Lower leg skin (tissue), 4 donors: ENCODE data around the gene STK11IP. TPM values are rescaled to one million over a fixed set of nuclear protein-coding genes. Genes with fewer than 3 reads are reported as not detected.

Experiments
- DNase-seq, 2 donors: peaks; one replicate each; pipeline ENCODE4 v3.0.0-alpha.2; 2019; ENCODE audit warnings: low spot score in 2 of 2
- H3K4me3 ChIP-seq: fragments of 200-600 bp; sonication (generic); 2 replicates; pipeline ENCODE4 v1.5.1; 2017; ENCODE audit warnings: mild to moderate bottlenecking, low read depth; ENCODE audit not compliant: poor library complexity, severe bottlenecking
- CTCF ChIP-seq, 3 donors: fragments of 450-650 bp; IDR thresholded peaks; one replicate each; pipeline ENCODE4 v1.5.1; 2016; ENCODE audit warnings: antibody characterized with exemption in 3 of 3, mild to moderate bottlenecking in 3 of 3, moderate library complexity in 2 of 3
- POLR2A ChIP-seq, 2 donors: fragments of 450-650 bp; IDR thresholded peaks; one replicate each; pipeline ENCODE4 v1.6.1; 2016 to 2017; ENCODE audit warnings: antibody characterized with exemption in 2 of 2, mild to moderate bottlenecking in 1 of 2, moderate library complexity in 1 of 2
- WGBS, 2 donors: methylation state at CpG; one replicate each; pipeline ENCODE4 v1.1.5; 2018; 5-methylcytosine and 5-hydroxymethylcytosine counted together
- intact Hi-C: fragments of 100-400 bp; cut with DNase I; formaldehyde crosslinking; loops from one replicate; pipeline ENCODE4 v1.15.0; 2023; ENCODE audit warnings: low total_unique reads
- total RNA-seq, 4 donors: library from RNA; depleted of rRNA; stranded (reverse); fragments of >200 nt; gene quantifications; one replicate each; pipeline ENCODE4 v1.1.0, GENCODE V29; 2016

STK11IP gene
- total RNA-seq, 4 donors from 2014 or later, result 13.3 to 37.8 (median 18.9) TPM

- H3K4me3 ChIP-seq, result no peak overlapping the region
- DNase-seq, result no peak
- TF ChIP-seq POLR2A (IDR thresholded peaks at IDR 0.05) (no peak), CTCF (IDR thresholded peaks at IDR 0.05) (no peak)
- WGBS, 2 donors, result 79 to 81% methylated on average over 18 to 22 of the region's 22 CpGs
- intact Hi-C loops, result no loop called here
Measured at GRCh38 chr2:219574484-219575311, 23.0 kb upstream of the STK11IP start.

- DNase-seq, result no peak
- no peak for TF ChIP-seq CTCF (IDR thresholded peaks at IDR 0.05)
- TF ChIP-seq POLR2A (IDR thresholded peaks at IDR 0.05), result no peak
- H3K4me3 ChIP-seq, result no peak overlapping the region
- WGBS, 2 donors, result 78 to 84% methylated on average over 6 of the region's 6 CpGs
- intact Hi-C loops, result no loop called here
Measured at GRCh38 chr2:219575566-219576504, 21.8 kb upstream of the STK11IP start.

GRCh38 chr2:219576505-219577388 lies 20.9 kb upstream of the STK11IP start:
- H3K4me3 ChIP-seq, result no peak overlapping the region
- TF ChIP-seq POLR2A (IDR thresholded peaks at IDR 0.05) (no peak), CTCF (IDR thresholded peaks at IDR 0.05) (peak in 1 of 3 donors; percentile 65)
- no peak for DNase-seq
- intact Hi-C loops, result no loop called here
- WGBS, 2 donors, result 19 to 32% methylated on average over 13 to 15 of the region's 15 CpGs

GRCh38 chr2:219578811-219579613 lies 18.6 kb upstream of the STK11IP start:
- WGBS, 2 donors, result 79 to 82% methylated on average over 8 of the region's 8 CpGs
- TF ChIP-seq CTCF (IDR thresholded peaks at IDR 0.05) (no peak), POLR2A (IDR thresholded peaks at IDR 0.05) (no peak)
- no peak for DNase-seq
- H3K4me3 ChIP-seq, result no peak overlapping the region
- intact Hi-C loops, result no loop called here
